ENCODE measurements around the gene PDHX.

DNA sequence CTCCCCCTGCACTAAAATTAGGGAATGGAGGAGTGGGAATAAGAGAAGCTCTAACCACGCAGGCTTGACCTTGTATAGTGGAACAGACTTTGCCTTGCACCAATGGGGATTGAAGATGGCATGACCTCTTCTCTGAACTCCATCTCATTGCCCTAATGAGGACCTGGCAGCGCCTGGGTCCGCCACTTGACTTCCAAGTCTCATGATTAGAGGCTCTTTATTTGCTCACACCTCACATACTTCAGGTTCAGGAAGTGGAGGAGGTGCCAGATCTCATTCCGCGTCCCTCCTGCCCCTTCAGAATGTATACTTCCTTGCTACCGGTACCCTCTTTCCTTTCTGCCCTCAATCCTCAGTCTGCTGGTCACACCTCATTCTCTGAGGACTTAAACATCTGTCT, 116.6 kb downstream of the PDHX start:
- no peak for TF ChIP-seq POLR2AphosphoS5 (IDR thresholded peaks at IDR 0.05; ENCODE audit: borderline replicate concordance, low read depth, low read length)
- no peak for TF ChIP-seq EZH2 (IDR thresholded peaks at IDR 0.05)
- no peak for TF ChIP-seq FOXP2 (optimal IDR thresholded peaks at IDR 0.05; ENCODE audit: control extremely low read depth, extremely low read length, insufficient read depth)

Data from SK-N-MC (cell line).